ENCODE results near the gene ALDH3A1.

ALDH3A1 gene

DNA sequence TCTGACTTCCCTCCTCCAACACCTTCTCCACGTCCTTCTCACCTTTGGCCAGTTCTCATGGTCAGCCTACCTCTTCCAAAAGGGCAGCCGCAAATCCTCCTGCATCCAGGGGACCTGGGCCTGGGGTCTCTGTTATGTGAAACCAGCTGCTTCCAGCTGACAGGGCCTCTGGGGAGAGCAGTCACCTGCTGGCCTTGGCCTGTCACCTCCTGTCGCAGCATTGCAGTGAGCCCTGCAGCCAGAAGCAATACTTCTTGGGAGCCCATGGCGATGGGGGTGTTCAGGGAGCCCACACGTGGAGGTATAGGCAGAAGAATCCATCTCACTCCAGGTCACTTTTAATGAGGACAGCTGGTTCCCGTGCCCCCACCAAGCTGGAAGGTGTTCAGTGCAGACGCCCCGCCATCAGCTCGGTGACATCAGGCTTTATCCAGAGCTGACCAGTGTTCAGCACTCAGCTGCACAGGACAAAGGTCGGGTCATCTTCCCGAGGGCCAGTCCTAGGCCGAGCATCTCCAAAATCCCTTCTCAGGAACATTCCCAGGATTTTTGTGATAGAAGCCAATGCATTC, 30.0 kb downstream of the ALDH3A1 start:
- DNase-seq = no peak

DNA sequence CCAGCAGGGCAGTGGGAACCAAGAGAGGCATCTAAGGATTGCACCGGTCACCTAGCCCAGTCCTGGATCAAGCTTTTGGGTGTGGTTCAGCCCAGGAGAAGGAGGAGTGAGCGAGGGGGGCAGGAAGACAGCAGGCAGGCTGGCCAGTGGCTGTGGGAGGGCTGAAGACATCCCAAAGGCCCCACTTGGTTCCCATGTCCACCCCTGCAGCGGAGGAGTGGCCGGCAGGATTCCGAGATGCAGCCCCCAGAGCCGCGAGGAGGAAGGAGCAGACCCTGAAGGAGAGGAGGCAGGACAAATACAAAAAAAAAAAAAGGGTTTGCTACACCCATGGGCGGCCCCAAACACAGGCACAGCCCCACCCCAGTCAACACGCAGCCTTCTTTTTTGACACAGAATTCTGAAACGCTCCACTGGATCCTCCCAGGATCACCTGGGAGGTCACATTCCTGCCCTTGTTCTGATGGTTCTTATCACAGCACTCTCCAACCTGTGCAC, 30.6 kb downstream of the ALDH3A1 start:
- no peak for DNase-seq

DNA sequence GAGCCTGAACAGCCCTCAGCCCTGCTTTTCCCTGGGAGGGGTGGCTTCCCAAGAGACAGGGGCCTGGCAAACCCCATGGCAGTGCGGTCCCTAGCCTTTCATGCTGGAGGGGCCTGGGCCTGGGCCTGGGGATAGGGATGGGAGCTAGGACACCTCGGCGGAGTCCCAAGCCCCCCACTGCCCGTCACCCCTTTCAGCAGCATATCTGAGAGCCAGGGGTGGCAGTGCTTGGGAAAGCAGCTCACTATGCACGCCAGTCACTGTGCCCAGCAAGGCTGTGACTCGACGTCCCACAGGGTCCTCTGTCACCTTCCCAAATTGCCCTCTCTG, 31.1 kb downstream of the ALDH3A1 start:
- DNase-seq = no peak

DNA sequence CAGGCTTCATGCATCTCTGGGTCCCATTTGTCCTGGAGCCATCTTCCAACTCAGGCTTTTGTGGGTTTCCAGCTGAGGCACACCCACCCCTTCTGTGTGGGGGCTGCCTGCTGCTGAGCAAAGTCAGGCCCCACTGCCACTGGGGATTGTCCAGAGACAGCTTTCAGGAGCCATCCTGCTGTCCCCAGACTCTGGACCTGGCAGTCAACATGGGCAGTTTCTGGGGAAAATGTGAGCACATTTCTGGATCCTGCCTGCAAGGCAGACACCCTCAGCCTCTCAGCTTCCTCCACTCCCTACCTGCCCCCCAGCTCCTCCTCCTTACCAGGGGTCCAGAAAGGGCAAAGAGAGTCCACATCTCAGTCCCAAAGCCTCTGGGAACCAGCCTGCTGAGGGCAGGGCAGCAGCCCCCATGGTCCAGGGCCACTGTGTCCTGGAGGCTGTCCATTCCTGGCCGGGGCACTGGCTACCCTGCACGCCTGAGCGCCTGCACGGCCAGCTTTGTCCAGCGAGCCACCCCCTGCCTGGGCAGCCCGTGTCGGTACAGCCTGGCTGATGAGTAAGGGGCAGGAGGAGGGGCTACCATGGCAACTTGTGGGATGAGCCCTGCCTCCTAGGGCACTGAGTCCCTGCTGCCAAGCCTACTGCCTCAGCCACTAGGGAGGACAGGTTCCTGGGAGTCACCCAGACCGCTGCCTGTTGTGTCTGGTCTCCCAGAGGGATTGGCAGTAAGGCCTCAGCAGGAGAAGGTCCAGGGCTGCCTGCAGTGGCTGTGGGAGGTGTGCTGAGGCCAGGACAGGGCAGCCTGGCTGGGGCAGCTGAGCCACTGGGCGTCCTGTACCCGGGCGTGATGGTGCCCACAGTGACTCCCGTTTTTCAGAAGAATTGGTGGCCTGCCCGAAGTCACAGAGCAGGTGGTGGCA, 31.7 kb downstream of the ALDH3A1 start, which contains the start of gene SLC47A2:
Gene SLC47A2, minus strand, starts transcription at position 477 of the 923 bp plus-strand sequence. Its CDS starts 29 bp downstream, at position 448.
- no peak for DNase-seq

DNA sequence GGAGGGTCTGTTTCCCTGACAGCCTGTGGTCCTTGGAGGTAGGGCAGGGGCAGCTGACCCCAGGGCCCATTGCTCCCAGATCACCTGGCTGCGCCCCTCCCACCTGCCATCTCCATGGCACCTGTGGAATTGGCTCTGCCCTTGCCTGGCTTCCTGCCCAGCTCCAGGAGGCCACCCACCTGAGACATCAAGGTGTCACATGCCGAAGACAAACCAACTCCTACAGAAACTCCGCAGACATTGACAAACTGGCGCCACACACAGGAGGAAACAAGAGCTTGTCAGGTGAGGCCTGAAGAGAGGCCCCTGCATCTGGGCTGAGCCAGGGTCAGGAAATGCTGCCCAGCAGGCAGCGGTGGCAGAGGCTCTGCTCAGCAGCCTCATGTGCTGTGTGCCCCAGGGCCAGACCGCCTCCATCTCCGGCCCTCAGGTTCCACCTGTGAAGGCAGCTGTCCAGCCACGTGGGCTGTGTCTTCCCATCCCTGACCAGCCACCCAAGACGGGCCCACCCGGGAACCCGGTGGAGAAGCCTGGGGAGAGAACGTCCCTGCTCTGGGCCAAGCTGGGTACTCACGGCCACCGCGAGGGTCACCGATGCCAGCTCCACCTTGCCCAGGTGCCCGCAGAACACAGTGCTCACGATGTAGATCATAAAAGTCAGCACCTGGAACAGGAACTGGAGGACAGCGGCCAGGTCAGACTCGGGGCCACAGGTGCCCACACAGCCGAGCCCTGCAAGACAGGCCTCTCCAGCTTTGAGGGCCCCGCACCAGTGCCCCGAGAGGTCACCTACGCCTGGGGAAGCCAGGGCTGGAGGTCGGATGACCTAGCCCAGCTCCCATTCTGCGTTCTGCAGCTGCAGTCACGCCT, 33.3 kb downstream of the ALDH3A1 start:
- no peak for DNase-seq

DNA sequence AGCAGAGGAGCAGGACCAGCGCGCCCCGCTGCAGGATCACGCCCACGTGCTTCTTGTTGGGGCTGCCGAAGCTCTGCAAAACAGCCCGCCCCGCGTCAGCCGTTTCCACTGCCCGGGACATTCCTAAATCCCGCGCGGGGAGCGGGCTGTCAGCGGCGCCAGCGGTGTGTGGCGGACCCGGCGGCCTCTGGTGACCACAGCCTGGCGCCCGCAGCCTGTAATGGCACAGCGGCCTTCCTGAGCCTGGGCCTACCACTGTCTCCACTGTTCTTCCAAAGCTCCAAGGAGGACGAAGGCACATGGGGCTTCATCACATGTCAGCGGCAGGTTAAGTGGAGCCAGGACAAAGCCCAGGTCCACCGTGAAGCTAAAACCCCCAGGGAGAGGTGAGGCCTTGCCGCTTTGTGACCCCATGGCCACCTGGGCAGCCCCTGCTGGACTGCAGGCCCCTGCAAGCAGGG, 34.2 kb downstream of the ALDH3A1 start:
- DNase-seq = no peak

DNA sequence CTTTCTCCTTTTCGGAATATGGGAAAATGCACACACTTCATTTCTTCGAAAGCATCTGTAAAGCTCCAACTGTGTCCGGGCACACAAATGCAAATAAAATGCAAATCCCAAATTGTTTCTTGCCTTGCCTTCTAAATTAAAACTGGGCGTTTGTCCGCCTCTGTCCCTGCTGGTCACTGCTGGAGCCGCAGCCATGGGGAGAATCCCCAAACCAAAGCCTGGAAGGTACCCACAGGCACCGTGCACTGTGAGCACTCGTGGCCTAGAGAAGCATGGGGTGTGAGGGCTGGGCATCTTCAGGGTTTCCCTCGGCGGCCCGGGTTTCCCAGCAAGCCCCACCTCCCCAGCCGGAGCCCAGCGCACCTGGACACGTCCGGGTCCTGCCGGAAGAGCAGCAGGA, 34.6 kb downstream of the ALDH3A1 start:
- no peak for DNase-seq

DNA sequence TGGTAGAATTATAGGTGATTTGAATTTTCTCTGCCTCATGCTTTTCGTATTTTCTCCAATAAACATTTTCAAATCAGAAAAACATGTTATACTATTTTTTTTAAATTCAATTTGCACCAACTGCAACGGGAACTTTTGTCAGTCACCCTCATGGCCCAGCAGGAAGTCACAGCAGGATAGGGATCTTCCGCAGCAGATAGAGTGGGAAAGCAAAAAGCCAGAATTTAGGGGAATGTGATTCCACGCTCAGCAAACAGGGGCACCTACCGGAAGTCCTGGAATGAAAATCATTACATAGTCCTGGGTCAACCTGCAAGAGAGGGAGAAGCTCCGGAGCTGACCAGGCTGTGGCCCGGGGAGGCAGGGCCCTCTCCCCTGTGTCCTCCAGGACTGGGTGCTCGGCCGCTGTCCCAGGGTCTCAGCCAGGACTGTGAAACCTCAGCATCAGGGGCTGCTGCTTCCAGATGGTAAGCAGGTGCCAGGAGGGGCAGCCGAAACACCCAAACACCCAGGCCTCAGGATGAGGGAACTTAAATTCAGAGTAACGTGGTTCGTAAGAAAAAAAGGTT, 35.6 kb downstream of the ALDH3A1 start:
- no peak for DNase-seq

DNA sequence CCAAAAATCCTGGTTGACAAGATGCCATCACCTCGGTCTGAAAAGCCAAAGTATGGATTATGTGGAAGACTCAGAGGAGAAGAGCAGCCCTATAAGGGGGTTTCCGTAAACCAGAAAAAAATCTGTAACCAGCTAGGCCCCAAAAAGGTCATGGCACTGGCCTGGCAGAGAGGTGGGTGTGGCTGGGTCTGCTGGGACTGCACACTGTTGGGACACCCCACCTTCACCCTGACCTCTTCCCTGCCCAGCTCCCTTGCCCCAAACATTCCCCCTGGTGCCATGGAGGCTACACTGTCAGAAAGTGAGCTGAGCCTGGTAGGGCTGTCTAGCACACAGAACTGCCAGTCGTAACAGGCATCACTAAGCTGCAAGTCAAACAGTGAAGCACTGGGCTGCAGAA, 38.3 kb downstream of the ALDH3A1 start:
- DNase-seq = no peak

DNA sequence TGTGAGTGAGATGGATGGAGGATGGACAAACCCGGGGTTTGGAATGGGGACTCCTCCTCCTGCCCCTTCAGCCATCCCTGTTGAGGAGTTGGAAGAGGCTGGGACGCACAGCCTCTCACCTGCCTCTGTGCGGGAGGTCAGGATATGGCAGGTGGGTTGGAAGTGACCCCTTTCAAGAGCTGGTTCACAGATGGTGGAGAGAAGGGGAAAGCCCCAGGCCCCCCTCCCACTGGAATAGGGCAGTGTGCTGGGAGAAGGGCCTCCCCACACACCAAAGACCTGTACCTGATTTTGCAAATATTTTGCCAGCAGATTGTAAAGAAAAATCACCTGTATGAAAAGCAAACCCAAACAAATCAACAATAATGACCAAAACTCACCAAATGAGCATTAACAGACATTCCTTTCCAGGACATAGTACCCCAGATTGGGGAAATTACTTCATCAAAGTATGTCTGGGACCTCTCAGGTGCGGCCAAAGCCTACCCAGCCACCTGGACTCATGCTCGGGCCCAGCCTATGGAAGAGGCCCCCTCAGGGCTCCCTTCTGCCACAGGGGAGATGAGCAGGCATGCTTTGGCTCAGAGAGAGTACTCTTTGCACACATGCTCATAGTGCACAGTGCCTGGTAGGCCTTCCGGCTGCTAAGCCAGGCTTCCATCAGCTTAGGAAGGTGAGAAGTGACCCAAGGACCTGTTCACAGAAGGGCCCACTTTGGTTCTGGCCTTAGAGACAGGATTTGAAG, 39.5 kb downstream of the ALDH3A1 start:
- DNase-seq = no peak

DNA sequence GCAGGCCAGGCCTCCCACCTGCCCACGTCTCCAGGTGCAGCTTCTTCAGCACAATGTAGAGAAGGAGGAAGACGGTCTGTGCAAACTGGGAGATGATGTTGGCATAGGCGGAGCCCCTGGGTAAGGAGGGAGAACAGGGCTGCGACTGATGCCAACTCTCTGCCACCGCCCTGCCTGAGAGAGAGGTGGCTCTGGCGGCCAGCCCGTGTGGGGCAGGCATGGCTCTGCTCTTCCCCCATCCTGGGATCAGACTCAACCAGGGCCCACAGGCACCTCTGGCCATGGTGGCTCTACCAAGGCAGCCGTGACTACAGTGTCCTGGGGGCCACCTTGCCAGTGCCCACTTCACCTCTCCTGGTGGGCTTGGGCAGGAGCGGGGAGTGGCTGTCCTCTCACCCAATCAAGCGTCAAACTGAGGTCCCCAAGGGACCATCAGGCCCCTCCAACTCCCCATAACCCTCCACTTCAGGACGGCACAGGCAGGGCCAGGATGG, 40.3 kb downstream of the ALDH3A1 start:
- no peak for DNase-seq

DNA sequence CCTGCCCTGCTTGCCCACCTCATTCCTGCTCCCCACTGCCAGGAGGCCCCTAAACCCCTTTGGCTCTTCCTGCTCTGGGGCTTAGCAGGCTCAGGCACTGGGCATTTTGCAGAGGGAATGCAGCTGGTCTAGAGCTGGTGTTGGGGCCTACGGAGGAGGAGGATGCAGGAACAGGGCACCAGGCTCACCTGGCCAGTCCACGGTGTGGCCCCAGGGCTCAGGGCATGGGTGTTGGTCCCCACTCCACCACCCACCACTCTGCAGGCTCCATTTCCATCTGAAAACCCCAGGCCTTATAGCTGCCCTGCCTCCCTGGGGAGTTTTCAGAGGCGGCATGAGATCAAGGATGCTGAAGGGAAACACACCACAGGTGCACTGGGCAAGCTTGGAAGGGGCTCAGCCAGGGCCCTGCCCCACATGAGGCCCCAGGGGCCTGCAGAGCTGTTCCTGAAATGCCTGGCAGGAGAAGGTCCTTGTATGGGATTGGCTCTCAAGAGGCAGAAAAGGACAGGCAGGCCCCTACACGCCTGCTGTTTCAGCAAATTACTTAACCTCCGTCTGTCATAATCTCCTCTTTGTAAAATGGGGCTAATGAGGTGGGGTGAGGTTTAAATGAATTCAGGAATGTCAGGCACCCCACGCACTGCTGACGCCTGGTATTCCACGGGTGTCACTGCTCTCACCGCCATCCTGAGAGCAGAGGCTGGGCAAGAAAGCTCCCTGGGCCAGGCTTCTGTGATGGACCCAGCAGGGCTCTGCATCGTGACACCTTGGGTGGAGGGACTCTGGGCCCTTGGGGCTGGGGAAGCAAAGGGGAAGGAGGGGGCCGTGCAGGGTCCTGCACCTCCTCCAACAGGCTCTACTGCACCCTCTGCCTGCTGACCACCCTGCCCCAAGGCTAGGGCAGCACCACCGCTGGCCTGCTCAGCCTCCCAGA, 41.0 kb downstream of the ALDH3A1 start:
- no peak for DNase-seq

DNA sequence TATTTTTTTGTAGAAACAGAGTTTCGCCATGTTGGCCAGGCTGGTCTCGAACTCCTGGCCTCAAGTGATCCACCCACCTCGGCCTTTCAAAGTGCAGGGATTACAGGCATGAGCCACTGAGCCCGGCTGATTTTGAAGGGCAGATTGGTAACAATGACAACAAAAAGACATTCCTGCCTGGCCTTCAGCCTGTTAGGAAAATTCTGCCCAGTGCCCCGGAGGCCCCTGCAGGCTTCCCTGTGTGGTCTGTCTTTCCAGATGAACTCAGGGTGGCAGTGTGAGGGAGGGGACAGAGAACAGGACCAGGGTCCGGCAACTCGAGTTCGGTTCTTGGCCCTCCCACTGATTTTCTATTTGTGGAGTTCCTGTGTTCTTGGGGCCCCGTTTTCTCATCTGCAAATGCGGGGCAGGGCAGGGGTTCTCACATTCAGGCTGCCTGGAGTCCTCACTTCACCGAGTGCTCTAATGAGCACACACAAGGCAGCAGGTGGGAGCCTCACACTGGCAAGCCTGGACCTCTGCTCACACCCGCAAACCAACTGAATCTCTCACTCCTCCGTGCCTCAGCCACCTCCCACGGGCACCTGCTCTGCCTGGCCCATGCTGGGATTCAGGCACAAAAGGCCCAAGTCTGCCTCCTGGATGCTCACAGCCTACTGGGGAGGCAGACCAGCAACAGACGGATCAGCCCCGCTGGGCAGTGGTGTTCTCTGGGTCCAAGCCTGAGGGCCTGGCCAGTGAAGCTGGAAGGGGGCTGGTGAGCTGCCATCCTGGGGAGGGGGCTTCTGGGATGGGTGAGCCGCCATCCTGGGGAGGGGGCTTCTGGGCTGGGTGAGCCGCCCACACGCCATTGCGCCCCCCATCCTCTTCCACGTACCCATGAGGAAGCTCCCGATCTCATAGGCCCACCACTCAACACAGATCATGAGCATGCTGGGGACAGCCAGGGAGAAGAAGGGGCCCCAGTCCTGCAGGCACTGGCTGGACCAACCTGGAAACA, 42.0 kb downstream of the ALDH3A1 start:
- no peak for DNase-seq

DNA sequence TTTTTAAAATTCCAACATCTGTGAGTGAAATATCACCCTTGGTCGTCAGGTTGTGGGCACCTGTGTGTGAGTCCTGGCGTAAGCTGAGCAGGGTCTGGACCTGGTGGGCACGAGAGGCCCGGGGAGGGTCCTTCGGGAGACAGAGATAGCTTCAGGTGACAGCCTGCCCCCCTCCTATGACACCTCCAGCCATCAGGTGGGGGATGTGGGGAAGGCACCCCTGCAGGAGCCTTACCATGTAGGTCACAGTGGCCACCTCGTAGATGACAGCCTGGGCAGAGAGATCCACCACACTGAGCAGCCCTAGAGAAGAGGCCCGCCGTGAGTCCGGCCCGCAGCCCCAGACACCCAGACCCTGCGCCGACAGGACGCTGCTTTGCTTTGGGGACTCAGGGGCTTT, 42.9 kb downstream of the ALDH3A1 start:
- no peak for DNase-seq

DNA sequence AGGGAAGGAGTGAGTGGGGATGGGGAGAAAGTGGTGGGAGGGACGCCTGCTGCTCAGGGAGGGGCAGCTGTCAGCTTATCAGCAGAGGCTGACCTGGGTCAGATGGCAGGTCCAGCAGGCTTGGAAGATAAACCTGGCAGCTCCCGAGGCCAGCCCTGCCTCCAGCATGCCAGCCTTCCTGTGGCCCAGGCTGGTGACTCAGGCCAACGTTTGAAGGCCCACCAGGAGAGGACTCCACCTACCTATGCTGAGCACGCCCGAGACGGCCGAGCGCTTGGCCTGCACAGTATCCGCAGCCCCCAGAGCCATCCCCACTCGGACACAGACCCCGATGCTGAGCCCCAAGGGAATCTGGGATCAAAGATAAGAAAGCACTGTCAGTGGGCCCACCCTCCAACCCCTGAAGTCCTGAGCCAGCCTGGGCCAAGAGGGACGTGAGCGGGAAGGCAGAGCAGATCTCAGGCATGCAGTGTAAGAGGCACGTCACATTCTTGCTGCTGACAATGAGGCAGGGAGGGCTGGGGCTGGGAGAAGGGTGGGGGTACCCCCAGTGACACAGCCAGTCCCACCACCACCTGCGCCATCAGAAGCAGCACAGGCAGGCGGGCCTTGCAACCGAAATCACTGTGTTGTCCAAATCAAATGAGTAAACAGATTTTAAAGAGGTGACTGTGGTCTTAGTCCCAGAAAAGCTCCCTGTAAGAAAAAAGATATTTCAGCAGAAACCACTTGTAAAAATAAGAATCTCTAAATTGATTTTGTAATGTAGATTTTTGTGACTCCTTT, 44.1 kb downstream of the ALDH3A1 start:
- DNase-seq = no peak

DNA sequence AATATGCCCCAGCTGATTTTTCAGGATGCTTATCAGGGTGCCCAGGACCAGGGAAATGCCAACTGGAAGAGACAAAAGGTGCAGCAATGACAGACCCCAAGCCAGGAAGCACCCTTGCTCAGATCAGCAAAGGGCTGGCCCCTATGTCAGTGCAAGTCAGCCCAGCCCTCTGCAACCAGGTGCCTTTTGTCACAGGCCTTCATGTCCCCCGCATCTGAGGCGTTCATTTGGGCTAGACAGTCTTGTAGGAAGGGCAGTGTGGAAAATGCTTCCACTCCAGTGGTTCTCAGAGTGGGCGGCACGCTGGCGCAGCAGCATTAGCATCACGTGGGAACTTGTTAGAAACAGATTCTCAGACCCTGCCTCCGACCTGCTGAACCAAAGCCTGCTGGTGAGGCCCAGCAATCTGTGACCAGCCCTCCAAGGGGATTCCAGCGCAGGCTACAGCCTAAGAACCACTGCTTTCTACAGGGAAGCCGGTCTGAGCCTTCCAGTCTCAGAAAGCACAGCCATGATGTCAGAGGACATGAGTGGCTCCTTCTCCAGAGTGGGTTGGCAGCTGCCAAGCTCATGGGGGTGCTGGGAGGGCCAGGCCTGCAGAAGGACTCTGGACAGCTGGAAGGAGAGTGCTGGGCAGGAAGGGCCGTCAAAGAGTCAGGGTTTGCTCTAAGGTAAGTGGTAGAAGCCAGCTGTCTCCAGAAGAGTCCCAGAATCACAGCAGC, 44.8 kb downstream of the ALDH3A1 start:
- no peak for DNase-seq

DNA sequence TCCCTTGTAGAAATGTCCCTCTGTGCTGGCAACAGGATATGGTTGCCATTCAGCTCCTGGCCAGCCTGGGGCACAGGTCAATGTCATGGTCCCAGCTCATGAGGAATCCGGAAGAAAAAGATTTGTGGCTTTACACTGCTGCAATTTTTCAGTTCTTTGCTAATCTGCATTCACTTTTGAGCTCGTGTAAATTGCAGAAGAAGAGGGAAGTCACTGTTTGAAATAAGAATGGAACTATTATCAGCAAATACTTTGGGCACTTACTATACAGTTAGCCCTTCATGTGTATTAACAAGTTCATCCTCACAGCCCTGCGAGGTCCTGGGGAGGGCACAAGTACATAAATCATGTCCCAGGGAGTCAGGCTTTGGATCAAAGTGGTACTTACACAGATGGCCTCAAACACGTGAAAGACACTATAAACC, 45.9 kb downstream of the ALDH3A1 start:
- no peak for DNase-seq
